ENCODE results near the gene FOXA2. TPM values are rescaled to one million over a fixed set of nuclear protein-coding genes. Genes with fewer than 3 reads are reported as not detected.

The FOXA2 gene
- polyA plus RNA-seq, 1 experiment, result not detected

- Histone ChIP-seq H3K27me3 (ENCODE audit: control insufficient read depth, insufficient read depth, low read length) (no peaks in the 10 kb centered on the region), H3K4me3 (ENCODE audit: low read depth, low read length) (no peak overlapping the region), H3K36me3 (ENCODE audit: control insufficient read depth, insufficient read depth, low read length) (no peaks in the 10 kb centered on the region)
- no peak for DNase-seq (ENCODE audit: low read depth)
- TF ChIP-seq, protein P1, sequence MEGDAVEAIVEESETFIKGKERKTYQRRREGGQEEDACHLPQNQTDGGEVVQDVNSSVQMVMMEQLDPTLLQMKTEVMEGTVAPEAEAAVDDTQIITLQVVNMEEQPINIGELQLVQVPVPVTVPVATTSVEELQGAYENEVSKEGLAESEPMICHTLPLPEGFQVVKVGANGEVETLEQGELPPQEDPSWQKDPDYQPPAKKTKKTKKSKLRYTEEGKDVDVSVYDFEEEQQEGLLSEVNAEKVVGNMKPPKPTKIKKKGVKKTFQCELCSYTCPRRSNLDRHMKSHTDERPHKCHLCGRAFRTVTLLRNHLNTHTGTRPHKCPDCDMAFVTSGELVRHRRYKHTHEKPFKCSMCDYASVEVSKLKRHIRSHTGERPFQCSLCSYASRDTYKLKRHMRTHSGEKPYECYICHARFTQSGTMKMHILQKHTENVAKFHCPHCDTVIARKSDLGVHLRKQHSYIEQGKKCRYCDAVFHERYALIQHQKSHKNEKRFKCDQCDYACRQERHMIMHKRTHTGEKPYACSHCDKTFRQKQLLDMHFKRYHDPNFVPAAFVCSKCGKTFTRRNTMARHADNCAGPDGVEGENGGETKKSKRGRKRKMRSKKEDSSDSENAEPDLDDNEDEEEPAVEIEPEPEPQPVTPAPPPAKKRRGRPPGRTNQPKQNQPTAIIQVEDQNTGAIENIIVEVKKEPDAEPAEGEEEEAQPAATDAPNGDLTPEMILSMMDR (IDR thresholded peaks at IDR 0.05; ENCODE audit: insufficient read depth, low read depth, low read length), result no peak
- ChIA-PET POLR2A (no interaction called here), CTCF (no interaction called here)
Measured at GRCh38 chr20:22536141-22536828, 48.1 kb downstream of the FOXA2 start.

DNA sequence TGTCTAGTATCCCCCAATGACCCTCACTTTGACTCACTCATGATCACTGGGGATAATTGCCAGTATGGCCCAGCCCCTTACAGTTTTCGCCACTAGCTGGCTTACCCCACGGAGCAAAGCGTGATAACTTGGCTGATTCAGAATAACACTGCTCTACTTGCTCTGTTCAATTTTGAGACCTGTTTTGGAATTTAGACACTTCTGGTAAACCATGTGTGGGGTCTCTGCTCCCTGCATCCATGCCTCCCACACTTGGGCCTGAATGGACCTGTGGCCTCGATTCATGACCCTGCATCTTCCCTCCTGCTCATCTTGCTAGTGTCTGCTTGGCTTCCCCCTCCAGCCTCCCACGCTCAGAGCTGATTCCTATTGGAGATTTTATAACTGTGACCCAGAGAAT, 48.9 kb downstream of the FOXA2 start:
- H3K36me3 ChIP-seq (ENCODE audit: control insufficient read depth, insufficient read depth, low read length), result no peaks in the 10 kb centered on the region
- ChIA-PET CTCF (no interaction called here), POLR2A (no interaction called here)
- no peak overlapping the region for H3K4me3 ChIP-seq (ENCODE audit: low read depth, low read length)
- TF ChIP-seq, protein P1 (IDR thresholded peaks at IDR 0.05; ENCODE audit: insufficient read depth, low read depth, low read length), result no peak
- no peak for DNase-seq (ENCODE audit: low read depth)
- no peaks in the 10 kb centered on the region for H3K27me3 ChIP-seq (ENCODE audit: control insufficient read depth, insufficient read depth, low read length)

- Histone ChIP-seq H3K36me3 (ENCODE audit: control insufficient read depth, insufficient read depth, low read length) (no peaks in the 10 kb centered on the region), H3K4me3 (ENCODE audit: low read depth, low read length) (no peak overlapping the region), H3K27me3 (ENCODE audit: control insufficient read depth, insufficient read depth, low read length) (no peaks in the 10 kb centered on the region)
- ChIA-PET CTCF (no interaction called here), POLR2A (no interaction called here)
- no peak for DNase-seq (ENCODE audit: low read depth)
- TF ChIP-seq, protein P1 (IDR thresholded peaks at IDR 0.05; ENCODE audit: insufficient read depth, low read depth, low read length), result no peak
Measured at GRCh38 chr20:22533823-22534751, 50.3 kb downstream of the FOXA2 start.

GRCh38 chr20:22532598-22532997, 51.8 kb downstream of the FOXA2 start:
- ChIA-PET CTCF (no interaction called here), POLR2A (no interaction called here)
- no peak overlapping the region for H3K4me3 ChIP-seq (ENCODE audit: low read depth, low read length)
- TF ChIP-seq, protein P1 (IDR thresholded peaks at IDR 0.05; ENCODE audit: insufficient read depth, low read depth, low read length), result no peak
- no peak for DNase-seq (ENCODE audit: low read depth)
- no peaks in the 10 kb centered on the region for H3K36me3 ChIP-seq (ENCODE audit: control insufficient read depth, insufficient read depth, low read length)
- no peaks in the 10 kb centered on the region for H3K27me3 ChIP-seq (ENCODE audit: control insufficient read depth, insufficient read depth, low read length)

DNA sequence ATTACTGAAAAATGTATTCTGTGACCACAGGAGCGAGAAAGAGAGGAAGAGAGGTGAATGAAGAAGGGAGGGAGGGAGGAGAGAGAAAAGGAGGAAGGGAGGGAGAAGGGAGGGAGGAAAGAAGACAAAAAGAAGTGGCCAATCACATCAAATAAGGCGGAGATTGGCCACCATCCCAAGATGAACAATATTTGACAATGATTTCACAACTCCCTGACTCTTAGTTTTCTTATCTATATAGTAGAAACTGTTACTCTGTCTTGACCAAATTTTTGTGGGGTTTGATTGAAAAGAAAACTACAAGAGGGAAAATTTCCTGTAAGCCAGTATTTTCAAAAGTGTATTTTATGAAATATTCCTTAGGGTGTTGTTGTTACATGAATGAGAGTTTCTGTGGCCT, 52.6 kb downstream of the FOXA2 start:
- no peak for DNase-seq (ENCODE audit: low read depth)
- CTCF ChIA-PET, result no interaction called here
- POLR2A ChIA-PET, result no interaction called here
- TF ChIP-seq, protein P1 (IDR thresholded peaks at IDR 0.05; ENCODE audit: insufficient read depth, low read depth, low read length), result no peak
- Histone ChIP-seq H3K36me3 (ENCODE audit: control insufficient read depth, insufficient read depth, low read length) (no peaks in the 10 kb centered on the region), H3K27me3 (ENCODE audit: control insufficient read depth, insufficient read depth, low read length) (no peaks in the 10 kb centered on the region), H3K4me3 (ENCODE audit: low read depth, low read length) (no peak overlapping the region)
